HCT116 (cell line): Measurements from ENCODE around the gene XPNPEP1. TPM values are rescaled to one million over a fixed set of nuclear protein-coding genes. Genes with fewer than 3 reads are reported as not detected.

Experiments used
- ATAC-seq: fragments of 200-7000 bp; cut with Tn5 transposase; 2 replicates; pipeline ENCODE4 v1.9.1; 2020; ENCODE audit warnings: mild to moderate bottlenecking, moderate library complexity
- BruUV-seq: library from RNA; stranded (reverse); fragments of 400-500 nt; replicated peaks from 2 replicates; lab custom pipeline; 2021; lab: Mats Ljungman, UMichigan
- CTCF ChIA-PET: fragments of 300-600 bp; sonication (Branson Sonifier 250); formaldehyde crosslinking; loops from one replicate; lab custom pipeline; 2021; ENCODE audit warnings: antibody characterized with exemption; lab: Charles Lee
- POLR2A ChIA-PET: fragments of 300-600, 350-600 bp; sonication (Branson Sonifier 250); formaldehyde crosslinking; loops from one replicate; lab custom pipeline; 2021; ENCODE audit warnings: antibody characterized with exemption; lab: Charles Lee
- RAD21 ChIA-PET, 2 experiments: fragments of 300-600 bp; sonication (Branson Sonifier 250); formaldehyde crosslinking; loops; one replicate each; lab custom pipeline; 2023; ENCODE audit warnings: low total read pairs in 2 of 2; ENCODE audit not compliant: uncharacterized antibody in 2 of 2, unreplicated experiment in 2 of 2, low non-redundant PET in 1 of 2; lab: Charles Lee
- DNase-seq: peaks from one replicate; pipeline ENCODE4 v3.0.0-alpha.2; 2010; ENCODE audit warnings: low read depth, low spot score
- H2AFZ ChIP-seq: fragments of 200-600 bp; shearing (Covaris generic), sonication (generic); 2 replicates; pipeline ENCODE4 v1.6.1; 2017; ENCODE audit warnings: low read depth, mixed run types, mixed read lengths, antibody characterized with exemption, low read length; ENCODE audit not compliant: poor library complexity, severe bottlenecking
- H3K27ac ChIP-seq: 2 replicates; pipeline ENCODE4 v1.5.1; 2012; ENCODE audit warnings: low read depth, low read length
- H3K27me3 ChIP-seq: fragments of 200-600 bp; sonication (generic); 2 replicates; pipeline ENCODE4 v1.6.1; 2016; ENCODE audit warnings: mixed run types, low read length, mixed read lengths; ENCODE audit not compliant: insufficient read depth
- H3K36me3 ChIP-seq, 2 experiments: fragments of 200-500 bp in 1 of 2; fragments of 200-600 bp in 1 of 2; sonication (Bioruptor generic) in 1 of 2; sonication (generic) in 1 of 2; 2 replicates each; pipeline versions ENCODE4 v1.5.1 to v1.6.1; 2014 to 2016; ENCODE audit warnings: low read length in 2 of 2, inconsistent platforms in 1 of 2, mixed read lengths in 1 of 2, mixed run types in 1 of 2; ENCODE audit not compliant: insufficient read depth in 2 of 2, control insufficient read depth in 1 of 2
- H3K4me1 ChIP-seq, 2 experiments: fragments of 200-600 bp in 1 of 2; sonication (generic) in 1 of 2; 2 replicates each; pipeline versions ENCODE4 v1.5.1 to v1.6.1; 2012 to 2017; ENCODE audit warnings: low read length in 2 of 2, inconsistent platforms in 1 of 2, mild to moderate bottlenecking in 1 of 2, mixed read lengths in 1 of 2, mixed run types in 1 of 2, moderate library complexity in 1 of 2; ENCODE audit not compliant: insufficient read depth in 2 of 2, control insufficient read depth in 1 of 2
- H3K4me2 ChIP-seq: fragments of 200-600 bp; sonication (generic); 2 replicates; pipeline ENCODE4 v1.6.1; 2017; ENCODE audit warnings: mixed run types, low read length, mixed read lengths
- H3K4me3 ChIP-seq, 2 experiments: fragments of 200-600 bp in 1 of 2; sonication (generic) in 1 of 2; replicated peaks in 1 of 2; 2 replicates each; pipeline ENCODE4 v1.5.1; 2011 to 2016; ENCODE audit warnings: low read length in 2 of 2, control low read depth in 1 of 2, low read depth in 1 of 2, mild to moderate bottlenecking in 1 of 2, mixed read lengths in 1 of 2, mixed run types in 1 of 2
- H3K79me2 ChIP-seq: fragments of 200-600 bp; sonication (generic); 2 replicates; pipeline ENCODE4 v1.6.1; 2017; ENCODE audit warnings: mild to moderate bottlenecking, mixed run types, low read length, moderate library complexity, mixed read lengths; ENCODE audit not compliant: insufficient read depth
- H3K9ac ChIP-seq: fragments of 200-600 bp; sonication (generic); 2 replicates; pipeline ENCODE4 v1.6.1; 2016; ENCODE audit warnings: low read length, mixed read lengths
- H3K9me2 ChIP-seq: fragments of 200-600 bp; sonication (generic), shearing (Covaris generic); 2 replicates; pipeline ENCODE4 v1.6.1; 2017; ENCODE audit warnings: mixed run types, mild to moderate bottlenecking, moderate library complexity; ENCODE audit not compliant: insufficient read depth
- H3K9me3 ChIP-seq, 2 experiments: fragments of 200-500 bp in 1 of 2; fragments of 200-600 bp in 1 of 2; sonication (Bioruptor generic) in 1 of 2; sonication (generic) in 1 of 2; 2 replicates each; pipeline ENCODE4 v1.6.1; 2014 to 2017; ENCODE audit warnings: low read length in 2 of 2, mixed read lengths in 2 of 2, inconsistent platforms in 1 of 2, low read depth in 1 of 2, mild to moderate bottlenecking in 1 of 2, mixed run types in 1 of 2, moderate library complexity in 1 of 2; ENCODE audit not compliant: control insufficient read depth in 1 of 2, insufficient read depth in 1 of 2
- H4K20me1 ChIP-seq: fragments of 200-600 bp; sonication (generic), shearing (Covaris generic); 2 replicates; pipeline ENCODE4 v1.6.1; 2017; ENCODE audit warnings: mixed run types, mild to moderate bottlenecking, moderate library complexity; ENCODE audit not compliant: insufficient read depth
- CBX3 ChIP-seq: IDR thresholded peaks from 2 replicates; pipeline ENCODE4 v1.6.1; 2012; ENCODE audit warnings: low read depth
- EZH2phosphoT487 ChIP-seq: fragments of 200-600 bp; IDR thresholded peaks from 2 replicates; pipeline ENCODE4 v1.6.1; 2018; ENCODE audit warnings: antibody characterized with exemption, borderline replicate concordance
- FOSL1 ChIP-seq: IDR thresholded peaks from 2 replicates; pipeline ENCODE4 v1.6.1; 2012; ENCODE audit warnings: low read depth
- JUND ChIP-seq: IDR thresholded peaks from 2 replicates; pipeline ENCODE4 v1.6.1; 2012
- POLR2A ChIP-seq: IDR thresholded peaks from 2 replicates; pipeline ENCODE4 v1.7.0; 2011; ENCODE audit warnings: borderline replicate concordance; ENCODE audit not compliant: insufficient read depth, insufficient read length; ENCODE audit errors: extremely low read depth
- POLR2AphosphoS5 ChIP-seq: IDR thresholded peaks from 2 replicates; pipeline ENCODE4 v1.6.1; 2011; ENCODE audit warnings: mild to moderate bottlenecking, low read depth, low read length, moderate library complexity
- SIN3A ChIP-seq: IDR thresholded peaks from 2 replicates; pipeline ENCODE4 v1.6.1; 2012; ENCODE audit warnings: low read depth
- SRF ChIP-seq: IDR thresholded peaks from 2 replicates; pipeline ENCODE4 v1.6.1; 2012; ENCODE audit warnings: low read depth
- TCF7L2 ChIP-seq: IDR thresholded peaks from 2 replicates; pipeline ENCODE4 v1.7.0; 2011; ENCODE audit warnings: borderline replicate concordance, inconsistent platforms; ENCODE audit not compliant: insufficient read depth, insufficient read length; ENCODE audit errors: extremely low read depth
- ZFX ChIP-seq: fragments of 450-650 bp; IDR thresholded peaks from 2 replicates; pipeline ENCODE4 v1.6.1; 2017
- intact Hi-C: fragments of 100-400 bp; cut with micrococcal nuclease; formaldehyde crosslinking; loops from 2 replicates; pipeline ENCODE4 v1.10.0; 2022
- total RNA-seq: library from RNA; stranded (reverse); gene quantifications from one replicate; pipeline ENCODE4 v1.2.1, GENCODE V29; 2021; ENCODE audit not compliant: unreplicated experiment
- TF ChIP-seq, protein P1 (sequence below), 3 experiments: fragments of 200-600 bp in 1 of 3; sonication (generic) in 1 of 3; IDR thresholded peaks in 2 of 3; conservative IDR thresholded peaks in 1 of 3; 2 replicates each; pipeline ENCODE4 v1.5.1; 2012 to 2017; ENCODE audit warnings: low read depth in 2 of 3, low read length in 2 of 3, antibody characterized with exemption in 1 of 3, borderline replicate concordance in 1 of 3, control low read depth in 1 of 3, mild to moderate bottlenecking in 1 of 3, mixed read lengths in 1 of 3, mixed run types in 1 of 3, moderate library complexity in 1 of 3; ENCODE audit not compliant: insufficient read depth in 1 of 3
- TF ChIP-seq, protein P2 (sequence below): IDR thresholded peaks from 2 replicates; pipeline ENCODE4 v1.6.1; 2012
- TF ChIP-seq, protein P3 (sequence below): IDR thresholded peaks from 2 replicates; pipeline ENCODE4 v1.6.1; 2012

Gene XPNPEP1
- total RNA-seq, 1 experiment from 2014 or later = 87.3 TPM

DNA sequence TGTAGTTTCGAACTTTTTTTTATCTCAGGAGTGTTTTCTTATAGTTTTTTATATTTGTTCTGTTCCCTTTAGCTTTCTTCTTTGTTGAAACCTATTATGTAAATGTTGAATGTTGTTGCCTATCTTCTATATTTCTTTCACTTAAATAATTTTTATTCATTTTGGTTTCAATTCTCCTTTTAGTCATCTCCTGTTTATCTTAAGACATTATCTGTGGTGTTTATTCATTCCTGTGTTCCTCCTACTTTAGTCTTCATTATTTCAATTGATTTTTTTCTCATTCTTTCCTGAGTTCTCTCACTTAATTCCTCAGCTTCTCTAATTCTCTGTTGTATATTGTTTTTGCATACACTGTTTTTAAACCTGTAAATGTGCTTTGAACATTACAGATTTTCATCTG is 64.1 kb downstream of the XPNPEP1 start:
- ChIA-PET CTCF (no interaction called here), POLR2A (no interaction called here), RAD21 (no interaction called here)
- Histone ChIP-seq H3K79me2 (no peaks in the 10 kb centered on the region), H2AFZ (no peak overlapping the region), H3K9ac (no peak overlapping the region), H3K9me2 (no peaks in the 10 kb centered on the region), H3K4me2 (no peak overlapping the region), H3K9me3 (no peaks in the 10 kb centered on the region), H3K4me3 (no peak overlapping the region), H4K20me1 (no peaks in the 10 kb centered on the region), H3K27me3 (no peaks in the 10 kb centered on the region), H3K4me1 (no peaks in the 10 kb centered on the region), H3K36me3 (peaks cover 3 to 4% of the 10 kb centered on the region in 2 experiments; a peak in 1 of 4 replicates), H3K27ac (no peak overlapping the region)
- TF ChIP-seq POLR2A (no peak), SIN3A (no peak), SRF (no peak), POLR2AphosphoS5 (no peak), EZH2phosphoT487 (no peak), CBX3 (no peak), JUND (no peak), ZFX (no peak), FOSL1 (no peak), TCF7L2 (no peak)
- TF ChIP-seq, protein P1, sequence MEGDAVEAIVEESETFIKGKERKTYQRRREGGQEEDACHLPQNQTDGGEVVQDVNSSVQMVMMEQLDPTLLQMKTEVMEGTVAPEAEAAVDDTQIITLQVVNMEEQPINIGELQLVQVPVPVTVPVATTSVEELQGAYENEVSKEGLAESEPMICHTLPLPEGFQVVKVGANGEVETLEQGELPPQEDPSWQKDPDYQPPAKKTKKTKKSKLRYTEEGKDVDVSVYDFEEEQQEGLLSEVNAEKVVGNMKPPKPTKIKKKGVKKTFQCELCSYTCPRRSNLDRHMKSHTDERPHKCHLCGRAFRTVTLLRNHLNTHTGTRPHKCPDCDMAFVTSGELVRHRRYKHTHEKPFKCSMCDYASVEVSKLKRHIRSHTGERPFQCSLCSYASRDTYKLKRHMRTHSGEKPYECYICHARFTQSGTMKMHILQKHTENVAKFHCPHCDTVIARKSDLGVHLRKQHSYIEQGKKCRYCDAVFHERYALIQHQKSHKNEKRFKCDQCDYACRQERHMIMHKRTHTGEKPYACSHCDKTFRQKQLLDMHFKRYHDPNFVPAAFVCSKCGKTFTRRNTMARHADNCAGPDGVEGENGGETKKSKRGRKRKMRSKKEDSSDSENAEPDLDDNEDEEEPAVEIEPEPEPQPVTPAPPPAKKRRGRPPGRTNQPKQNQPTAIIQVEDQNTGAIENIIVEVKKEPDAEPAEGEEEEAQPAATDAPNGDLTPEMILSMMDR (IDR thresholded peaks at IDR 0.05 in 2 of 3, conservative IDR thresholded peaks at IDR 0.05 in 1 of 3; ENCODE audit: borderline replicate concordance in 1 of 3, insufficient read depth in 1 of 3, low read depth in 2 of 3, low read length in 2 of 3) = no peak
- TF ChIP-seq, protein P2, sequence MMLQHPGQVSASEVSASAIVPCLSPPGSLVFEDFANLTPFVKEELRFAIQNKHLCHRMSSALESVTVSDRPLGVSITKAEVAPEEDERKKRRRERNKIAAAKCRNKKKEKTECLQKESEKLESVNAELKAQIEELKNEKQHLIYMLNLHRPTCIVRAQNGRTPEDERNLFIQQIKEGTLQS = no peak
- TF ChIP-seq, protein P3, sequence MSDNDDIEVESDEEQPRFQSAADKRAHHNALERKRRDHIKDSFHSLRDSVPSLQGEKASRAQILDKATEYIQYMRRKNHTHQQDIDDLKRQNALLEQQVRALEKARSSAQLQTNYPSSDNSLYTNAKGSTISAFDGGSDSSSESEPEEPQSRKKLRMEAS = no peak
- no peak for DNase-seq
- intact Hi-C loops = no loop called here
- ATAC-seq = no peak
- BruUV-seq = no TSS peak
